Mucosa of rectum (tissue), 2 donors: Measurements from ENCODE around the gene MTCL3.
A peak's percentile ranks its signal among the peaks of the same experiment; 100 is the strongest.

Experiments
- H3K27ac ChIP-seq, 2 donors: one replicate each; pipeline ENCODE4 v1.7.0; 2013; ENCODE audit warnings: inconsistent platforms in 2 of 2, low read depth in 2 of 2, low read length in 2 of 2
- H3K27me3 ChIP-seq, 2 donors: one replicate each; pipeline ENCODE4 v1.7.0; 2013; ENCODE audit warnings: low read length in 2 of 2; ENCODE audit not compliant: control insufficient read depth in 2 of 2, insufficient read depth in 2 of 2
- H3K36me3 ChIP-seq, 2 donors: one replicate each; pipeline ENCODE4 v1.7.0; 2013; ENCODE audit warnings: low read length in 2 of 2; ENCODE audit not compliant: control insufficient read depth in 2 of 2, insufficient read depth in 2 of 2
- H3K4me1 ChIP-seq, 2 donors: one replicate each; pipeline ENCODE4 v1.7.0; 2013; ENCODE audit warnings: low read length in 2 of 2, mild to moderate bottlenecking in 1 of 2; ENCODE audit not compliant: control insufficient read depth in 2 of 2, insufficient read depth in 2 of 2
- H3K4me3 ChIP-seq, 2 donors: one replicate each; pipeline ENCODE4 v1.7.0; 2013; ENCODE audit warnings: low read length in 2 of 2
- H3K9ac ChIP-seq, 2 donors: one replicate each; pipeline ENCODE4 v1.7.0; 2013; ENCODE audit warnings: low read length in 2 of 2, low read depth in 1 of 2, mild to moderate bottlenecking in 1 of 2
- H3K9me3 ChIP-seq, 2 donors: one replicate each; pipeline ENCODE4 v1.7.0; 2013; ENCODE audit warnings: low read length in 2 of 2; ENCODE audit not compliant: control insufficient read depth in 2 of 2
- donor health status: healthy.
- donor health status: Normal muscosa, but diverticular disease.

Gene MTCL3

DNA sequence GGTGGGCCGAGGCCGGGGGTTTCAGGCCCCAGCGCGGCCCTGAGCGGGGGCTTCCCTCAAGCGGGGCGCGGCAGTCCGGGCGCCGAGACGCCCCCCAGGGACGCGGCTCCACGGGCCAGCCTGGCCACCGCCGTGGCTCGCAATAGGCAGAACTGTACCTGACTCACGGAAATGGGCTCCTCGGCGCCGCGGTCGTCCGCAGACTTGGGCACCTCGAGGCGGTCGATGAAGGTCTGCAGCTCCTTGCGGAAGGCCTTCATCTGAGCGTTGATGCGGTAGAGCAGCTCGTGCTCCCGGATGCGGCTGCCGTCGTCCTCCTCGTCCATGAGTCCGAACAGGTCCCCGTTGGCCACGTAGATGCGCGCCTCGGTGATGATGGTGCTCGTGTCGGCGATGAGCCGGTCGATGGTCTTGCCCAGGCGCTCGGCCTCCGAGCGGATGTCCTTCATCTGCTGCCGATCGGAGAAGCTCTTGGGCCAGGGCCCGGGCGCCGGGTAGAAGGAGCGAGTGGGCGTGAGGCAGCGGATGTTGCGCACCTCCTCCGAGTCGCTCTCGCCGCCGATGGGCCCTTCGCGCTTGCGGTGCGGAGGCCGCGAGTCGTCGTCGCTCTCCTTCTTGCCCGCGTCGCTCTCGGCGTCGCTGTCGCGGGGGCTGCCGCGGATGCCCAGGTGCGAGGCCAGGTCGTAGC lies 43.9 kb downstream of the MTCL3 start:
- no peaks in the 10 kb centered on the region for H3K27me3 ChIP-seq
- no peak overlapping the region for H3K4me3 ChIP-seq
- H3K9ac ChIP-seq: no peak overlapping the region
- H3K27ac ChIP-seq: no peak overlapping the region
- H3K4me1 ChIP-seq: no peaks in the 10 kb centered on the region
- H3K36me3 ChIP-seq: no peaks in the 10 kb centered on the region
- H3K9me3 ChIP-seq: no peaks in the 10 kb centered on the region

DNA sequence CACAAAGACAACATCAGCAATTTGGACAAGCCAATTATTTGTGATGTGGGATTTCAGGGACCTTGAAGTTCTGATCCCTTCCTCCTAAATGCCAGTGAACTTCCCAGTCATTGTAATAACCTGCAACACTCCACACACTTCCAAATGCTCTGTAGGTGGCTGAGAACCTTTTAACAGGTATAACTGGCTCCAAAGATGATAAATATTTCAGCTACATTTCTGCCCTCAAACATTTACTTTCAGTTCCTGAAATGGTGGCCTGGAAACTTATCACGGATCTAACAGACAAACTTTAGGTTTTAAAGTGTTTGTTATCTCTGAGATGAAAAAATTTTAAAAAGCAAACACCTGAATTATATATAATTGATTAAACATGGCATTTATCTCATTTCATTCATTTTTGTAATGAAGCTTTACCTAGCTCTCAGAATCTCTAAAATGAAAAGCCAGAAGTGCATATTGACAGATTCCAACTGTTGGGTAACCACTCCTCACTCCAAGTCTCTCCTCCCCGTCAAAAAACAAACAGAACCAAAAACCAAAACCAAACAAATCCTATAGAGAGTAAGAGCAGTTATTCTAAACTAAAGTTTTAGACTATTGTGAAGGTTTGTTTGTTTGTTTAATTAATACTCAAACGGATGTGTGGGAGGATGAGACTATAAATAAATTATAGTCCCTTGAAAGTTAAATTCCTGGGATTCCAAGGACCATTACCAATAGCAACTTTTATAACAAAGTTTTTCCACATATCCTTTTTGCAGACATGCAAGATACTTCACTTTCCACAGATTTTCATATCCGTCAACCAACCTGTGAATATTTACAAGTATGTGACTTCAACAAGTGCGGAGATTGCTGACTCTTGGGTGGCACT lies 47.5 kb downstream of the MTCL3 start:
- Histone ChIP-seq H3K4me3 (no peak overlapping the region), H3K27me3 (no peaks in the 10 kb centered on the region), H3K36me3 (no peaks in the 10 kb centered on the region), H3K27ac (no peak overlapping the region), H3K9me3 (no peaks in the 10 kb centered on the region), H3K4me1 (no peaks in the 10 kb centered on the region), H3K9ac (no peak overlapping the region)

DNA sequence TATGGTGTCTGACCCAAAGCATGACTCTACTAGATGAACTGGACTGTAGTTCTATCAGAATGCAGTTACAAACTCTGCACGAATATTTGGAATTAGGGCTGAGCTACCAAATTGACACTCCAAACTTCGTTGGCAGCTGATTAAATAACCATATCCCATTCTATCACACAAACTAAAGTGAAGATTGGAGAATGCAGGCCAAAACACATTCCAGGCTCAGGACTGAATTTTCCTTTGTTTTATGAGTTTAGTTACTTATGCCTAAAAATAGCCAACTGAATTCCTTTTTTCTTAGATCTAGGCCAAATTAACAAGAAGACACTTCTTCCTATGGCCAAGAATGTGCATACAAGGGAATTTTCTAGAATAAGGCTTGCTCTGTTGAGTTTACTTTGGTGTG lies 50.2 kb downstream of the MTCL3 start:
- no peaks in the 10 kb centered on the region for H3K36me3 ChIP-seq
- no peak overlapping the region for H3K4me3 ChIP-seq
- H3K9me3 ChIP-seq: no peaks in the 10 kb centered on the region
- H3K9ac ChIP-seq: no peak overlapping the region
- H3K4me1 ChIP-seq: no peaks in the 10 kb centered on the region
- no peaks in the 10 kb centered on the region for H3K27me3 ChIP-seq
- no peak overlapping the region for H3K27ac ChIP-seq

DNA sequence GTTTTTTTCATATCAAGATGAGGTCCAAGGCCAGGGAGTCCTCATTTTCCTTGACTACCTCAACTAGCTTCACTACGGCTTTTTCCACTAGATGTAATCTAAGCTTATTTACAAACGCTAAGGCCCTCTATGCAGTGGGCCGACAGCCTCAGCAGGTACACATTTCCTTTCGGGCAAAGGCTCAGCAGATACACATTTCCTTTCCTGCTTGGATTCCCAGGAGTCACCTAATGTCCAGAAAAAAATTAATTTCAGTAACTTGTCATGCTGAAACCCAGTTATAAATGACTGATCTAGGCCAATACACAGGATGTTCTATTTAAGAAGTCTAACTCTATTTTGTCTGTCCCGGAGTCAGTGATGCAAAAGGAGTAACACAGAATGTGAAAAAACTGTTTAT lies 52.7 kb downstream of the MTCL3 start:
- Histone ChIP-seq H3K27me3 (no peaks in the 10 kb centered on the region), H3K9ac (no peak overlapping the region), H3K4me3 (no peak overlapping the region), H3K9me3 (no peaks in the 10 kb centered on the region), H3K27ac (no peak overlapping the region), H3K4me1 (no peaks in the 10 kb centered on the region), H3K36me3 (no peaks in the 10 kb centered on the region)

DNA sequence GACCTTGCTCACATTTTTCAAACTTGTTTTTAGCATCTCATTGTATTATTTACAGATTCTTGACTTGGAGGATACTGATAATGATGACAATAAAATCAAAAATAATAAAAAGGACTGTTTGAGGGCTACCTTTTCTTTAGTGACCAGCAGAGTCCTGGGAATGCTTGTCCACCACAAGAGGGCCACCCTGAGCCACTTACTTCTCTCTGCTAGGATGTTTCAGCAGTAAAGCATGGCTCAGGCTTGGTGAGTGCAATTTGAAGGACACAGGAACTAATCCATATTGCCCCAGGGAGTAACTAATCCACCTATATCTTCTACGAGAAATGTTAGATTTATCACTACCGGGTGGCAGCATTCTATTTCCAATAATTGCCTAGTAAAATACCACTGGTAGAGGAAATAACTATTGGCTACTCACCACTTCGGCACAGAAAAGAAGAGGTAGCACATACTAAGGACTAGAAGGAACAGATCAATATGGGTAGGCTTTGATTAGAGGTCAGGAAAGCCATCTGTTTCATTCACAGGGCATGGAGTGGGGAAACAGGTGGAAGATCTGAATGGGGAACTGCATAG lies 54.2 kb downstream of the MTCL3 start:
- Histone ChIP-seq H3K27ac (no peak overlapping the region), H3K9me3 (no peaks in the 10 kb centered on the region), H3K4me3 (no peak overlapping the region), H3K4me1 (no peaks in the 10 kb centered on the region), H3K36me3 (no peaks in the 10 kb centered on the region), H3K9ac (no peak overlapping the region), H3K27me3 (no peaks in the 10 kb centered on the region)

DNA sequence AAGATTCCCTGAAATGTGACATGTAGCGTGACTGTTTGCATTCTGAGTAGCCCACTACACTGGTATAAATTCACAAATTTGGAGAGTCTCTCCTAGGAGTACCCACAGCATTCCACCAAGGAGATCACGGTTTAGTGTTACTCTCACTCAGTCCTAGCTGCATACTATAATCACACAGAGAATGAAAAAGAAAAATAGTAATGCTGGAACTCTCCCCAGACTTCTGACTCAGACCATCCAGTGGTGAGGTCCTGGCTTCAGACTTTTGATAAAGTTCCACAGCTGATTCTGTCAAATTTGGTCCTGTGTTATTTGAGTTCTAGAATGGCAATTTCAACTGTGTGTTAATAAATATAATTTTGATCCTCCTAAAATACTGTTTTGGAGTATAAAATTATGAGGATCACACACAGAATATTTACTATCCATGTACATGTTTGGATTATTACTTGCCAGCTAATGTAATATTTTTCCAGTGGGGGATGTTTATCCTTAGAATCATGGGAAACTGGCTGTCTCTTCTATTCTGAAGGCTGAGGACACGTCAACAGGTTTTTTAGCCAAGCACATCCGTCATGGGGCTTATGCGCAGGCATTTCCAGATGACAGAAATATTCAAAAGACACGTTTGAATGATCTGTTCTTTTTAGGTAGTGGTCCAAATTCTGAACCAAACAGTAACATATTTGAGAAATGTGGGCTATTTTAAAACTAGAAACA lies 54.8 kb downstream of the MTCL3 start:
- H3K4me3 ChIP-seq: no peak overlapping the region
- H3K9ac ChIP-seq: no peak overlapping the region
- H3K27me3 ChIP-seq: no peaks in the 10 kb centered on the region
- H3K4me1 ChIP-seq: no peaks in the 10 kb centered on the region
- H3K9me3 ChIP-seq: no peaks in the 10 kb centered on the region
- H3K27ac ChIP-seq: peak overlapping the region in 1 of 2 donors; percentile 15
- H3K36me3 ChIP-seq: no peaks in the 10 kb centered on the region

DNA sequence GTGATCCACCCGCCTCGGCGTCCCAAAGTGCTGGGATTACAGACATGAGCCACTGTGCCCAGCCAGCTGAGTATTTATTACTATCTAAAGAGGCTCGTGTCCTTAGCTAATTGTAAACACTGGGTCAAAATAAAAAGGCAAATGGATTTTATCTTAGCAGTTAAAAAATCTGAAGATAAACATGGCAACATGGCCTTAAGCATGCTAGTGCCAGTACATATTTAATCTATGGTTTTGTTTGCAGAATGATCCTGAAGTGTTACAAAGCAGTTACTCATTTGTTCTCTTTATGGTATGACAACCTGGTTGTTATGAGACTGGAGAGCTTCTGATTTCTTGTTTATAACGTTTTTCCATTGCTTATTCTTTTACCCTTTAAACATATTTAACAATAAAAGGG lies 56.1 kb downstream of the MTCL3 start:
- Histone ChIP-seq H3K27ac (no peak overlapping the region), H3K27me3 (no peaks in the 10 kb centered on the region), H3K9ac (no peak overlapping the region), H3K4me3 (no peak overlapping the region), H3K4me1 (no peaks in the 10 kb centered on the region), H3K9me3 (no peaks in the 10 kb centered on the region), H3K36me3 (no peaks in the 10 kb centered on the region)

DNA sequence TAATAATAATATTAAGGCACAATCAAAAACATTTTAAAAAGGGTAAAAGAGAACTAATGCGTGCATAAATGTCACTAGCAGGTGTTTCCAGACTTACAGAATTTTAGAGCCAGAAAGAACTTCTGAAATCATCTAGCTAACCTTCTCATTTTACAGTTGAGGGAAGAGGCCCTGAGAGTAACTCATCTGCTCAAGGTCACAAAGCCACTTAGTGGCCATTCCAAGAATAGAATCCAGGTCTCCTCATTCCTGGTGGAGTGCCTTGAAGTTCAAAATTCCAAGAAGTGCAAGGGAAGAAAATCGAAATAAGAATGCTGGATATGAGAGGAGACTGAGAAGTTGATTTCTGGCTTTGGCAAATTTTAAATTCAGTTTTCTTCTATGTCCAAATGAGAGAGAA lies 56.8 kb downstream of the MTCL3 start:
- H3K36me3 ChIP-seq: no peaks in the 10 kb centered on the region
- H3K9ac ChIP-seq: no peak overlapping the region
- no peak overlapping the region for H3K27ac ChIP-seq
- no peaks in the 10 kb centered on the region for H3K27me3 ChIP-seq
- no peaks in the 10 kb centered on the region for H3K9me3 ChIP-seq
- no peak overlapping the region for H3K4me3 ChIP-seq
- H3K4me1 ChIP-seq: no peaks in the 10 kb centered on the region

DNA sequence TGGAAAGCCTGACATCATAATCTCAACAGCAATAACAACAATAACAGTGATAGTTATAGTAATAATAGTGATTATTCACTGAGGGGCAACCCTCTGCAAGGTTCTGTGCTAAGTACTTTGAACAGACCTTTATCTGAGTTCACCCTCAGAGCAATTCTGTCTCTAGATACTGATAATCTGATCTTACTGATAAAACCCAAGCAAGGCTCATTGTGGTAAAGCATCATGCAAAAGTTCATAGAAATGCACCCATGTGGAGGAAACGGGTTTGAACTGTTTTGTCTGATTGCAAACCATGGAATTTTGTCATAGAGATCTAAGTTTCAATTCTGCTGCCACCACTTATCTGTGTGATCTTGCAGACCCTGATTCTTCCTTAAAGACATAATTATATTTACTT lies 58.7 kb downstream of the MTCL3 start:
- H3K9ac ChIP-seq: no peak overlapping the region
- H3K27ac ChIP-seq: no peak overlapping the region
- H3K9me3 ChIP-seq: no peaks in the 10 kb centered on the region
- H3K36me3 ChIP-seq: no peaks in the 10 kb centered on the region
- H3K4me1 ChIP-seq: no peaks in the 10 kb centered on the region
- H3K27me3 ChIP-seq: no peaks in the 10 kb centered on the region
- H3K4me3 ChIP-seq: no peak overlapping the region

DNA sequence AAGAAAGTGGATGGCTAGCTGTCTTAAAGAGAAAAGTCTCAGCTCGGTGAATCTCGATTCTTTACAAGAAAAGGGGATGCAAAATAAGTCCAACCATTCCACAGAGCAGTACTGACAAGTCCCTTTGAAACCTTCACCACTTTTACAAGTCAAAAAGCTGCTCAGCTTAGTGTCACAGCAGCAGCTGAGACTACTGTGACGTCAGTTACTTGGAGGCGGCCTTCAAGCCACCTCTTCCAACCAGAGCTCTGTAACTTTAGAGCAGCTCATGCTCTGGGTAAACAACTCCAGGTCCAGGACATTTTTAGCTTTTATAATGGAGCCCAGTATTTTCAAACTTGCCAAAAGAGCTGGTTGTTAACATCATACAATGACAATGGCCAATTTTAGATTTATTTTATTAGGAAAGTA lies 59.9 kb downstream of the MTCL3 start, which contains the start of gene KIAA0408:
Gene KIAA0408 (minus strand): TSS at position 159 of the 411 bp plus-strand sequence. CDS start 5,408 bp downstream, outside the sequence.
- Histone ChIP-seq H3K36me3 (no peaks in the 10 kb centered on the region), H3K4me1 (no peaks in the 10 kb centered on the region), H3K27me3 (no peaks in the 10 kb centered on the region), H3K9me3 (no peaks in the 10 kb centered on the region), H3K27ac (peak within 1 kb of the TSS; percentile 65 to 81), H3K9ac (peak within 1 kb of the TSS in 1 of 2 donors; percentile 36), H3K4me3 (peak within 1 kb of the TSS; percentile 33 to 63)
